Suprapubic skin (tissue), 4 donors: Measurements from ENCODE around the gene PSMB4.

Experiments used
- CTCF ChIP-seq, 2 donors: fragments of 200-600 bp in 1 of 2; fragments of 450-650 bp in 1 of 2; sonication (generic) in 1 of 2; IDR thresholded peaks; one replicate each; pipeline ENCODE4 v1.5.1; 2016 to 2019; ENCODE audit warnings: antibody characterized with exemption in 2 of 2, mild to moderate bottlenecking in 1 of 2, moderate library complexity in 1 of 2
- EP300 ChIP-seq: sonication (generic); formaldehyde crosslinking; IDR thresholded peaks from one replicate; pipeline ENCODE4 v1.6.1; 2017; ENCODE audit warnings: antibody characterized with exemption
- POLR2A ChIP-seq, 2 donors: fragments of 450-650 bp; IDR thresholded peaks; one replicate each; pipeline ENCODE4 v1.6.1; 2017; ENCODE audit warnings: antibody characterized with exemption in 2 of 2, mild to moderate bottlenecking in 2 of 2, moderate library complexity in 2 of 2
- POLR2AphosphoS5 ChIP-seq, 3 donors: sonication (generic); formaldehyde crosslinking; IDR thresholded peaks; one replicate each; pipeline ENCODE4 v1.6.1; 2017; ENCODE audit warnings: antibody characterized with exemption in 3 of 3

GRCh38 chr1:151405187-151405951, 6.0 kb downstream of the PSMB4 start:
- TF ChIP-seq POLR2A (IDR thresholded peaks at IDR 0.05) (no peak), CTCF (IDR thresholded peaks at IDR 0.05) (no peak), POLR2AphosphoS5 (IDR thresholded peaks at IDR 0.05) (no peak), EP300 (no peak)
